ENCODE data around the gene ADD3.

- TF ChIP-seq CTCF (IDR thresholded peaks at IDR 0.05 in 2 of 3, conservative IDR thresholded peaks at IDR 0.05 in 1 of 3; ENCODE audit: control insufficient read depth in 2 of 3, extremely low read depth in 1 of 3, insufficient read depth in 1 of 3, low read depth in 3 of 3, low read length in 3 of 3): no peak
- TF ChIP-seq BCL11A (IDR thresholded peaks at IDR 0.05; ENCODE audit: low read depth, low read length): no peak
- TF ChIP-seq IRF3 (IDR thresholded peaks at IDR 0.05): no peak
- TF ChIP-seq POU2F2 (IDR thresholded peaks at IDR 0.05; ENCODE audit: borderline replicate concordance, low read depth, low read length): no peak
- no peak for TF ChIP-seq BRCA1 (IDR thresholded peaks at IDR 0.05; ENCODE audit: low read depth, low read length)
- no peak for TF ChIP-seq CBX5 (IDR thresholded peaks at IDR 0.05; ENCODE audit: low read depth)
- TF ChIP-seq POLR2A (IDR thresholded peaks at IDR 0.05; ENCODE audit: low read depth, low read length): no peak
- no peak for TF ChIP-seq SMAD1 (IDR thresholded peaks at IDR 0.05; ENCODE audit: low read depth, partially characterized antibody)
- no peak for TF ChIP-seq EP300 (IDR thresholded peaks at IDR 0.05; ENCODE audit: borderline replicate concordance in 1 of 2, control insufficient read depth in 1 of 2, low read depth in 2 of 2, low read length in 2 of 2)
- no peak for TF ChIP-seq POLR2AphosphoS5 (IDR thresholded peaks at IDR 0.05; ENCODE audit: low read length)
- no peak for TF ChIP-seq IKZF2 (IDR thresholded peaks at IDR 0.05)
- TF ChIP-seq HDAC2 (IDR thresholded peaks at IDR 0.05): no peak
- no peak for TF ChIP-seq MYC (IDR thresholded peaks at IDR 0.05; ENCODE audit: insufficient read depth, insufficient read length, insufficient replicate concordance, low read length, severe bottlenecking)
- no peak for TF ChIP-seq RAD21 (IDR thresholded peaks at IDR 0.05; ENCODE audit: insufficient read depth, low read depth, low read length)
These were observed 15.1 kb downstream of the ADD3 start for GRCh38 chr10:110022716-110023504.

Measured in GM12878 (cell line).